ENCODE results near the gene ASCL1.

DNA sequence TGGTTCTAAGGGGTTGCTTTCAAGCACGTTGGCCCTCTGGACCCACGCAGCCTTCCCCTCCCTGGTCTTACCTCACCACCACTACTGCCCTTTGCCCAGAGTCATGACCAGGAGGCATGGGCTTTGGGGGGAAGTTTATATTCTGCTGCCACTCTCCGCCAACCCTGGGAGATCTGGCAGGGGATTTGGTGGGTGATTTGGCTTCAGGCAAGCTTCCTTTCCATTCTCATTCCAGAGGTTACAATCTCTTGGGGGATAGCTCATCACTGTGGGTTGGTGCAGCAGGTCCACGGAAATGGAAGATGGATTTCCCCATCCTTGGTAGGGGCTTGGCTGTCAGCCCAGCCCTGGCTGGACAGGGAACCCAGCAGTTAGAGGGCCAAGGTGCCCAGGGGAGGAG lies 46.7 kb upstream of the ASCL1 start:
- TF ChIP-seq CEBPB (IDR thresholded peaks at IDR 0.05) (no peak), RAD21 (IDR thresholded peaks at IDR 0.05; ENCODE audit: low read depth) (no peak), CREB1 (IDR thresholded peaks at IDR 0.05; ENCODE audit: low read depth) (no peak), FOXM1 (IDR thresholded peaks at IDR 0.05; ENCODE audit: borderline replicate concordance, low read depth) (no peak), NFIC (IDR thresholded peaks at IDR 0.05) (no peak), EP300 (IDR thresholded peaks at IDR 0.05; ENCODE audit: borderline replicate concordance) (no peak), EGR1 (IDR thresholded peaks at IDR 0.05) (no peak), TAF1 (IDR thresholded peaks at IDR 0.05; ENCODE audit: low read depth) (no peak)
- TF ChIP-seq, protein P1, sequence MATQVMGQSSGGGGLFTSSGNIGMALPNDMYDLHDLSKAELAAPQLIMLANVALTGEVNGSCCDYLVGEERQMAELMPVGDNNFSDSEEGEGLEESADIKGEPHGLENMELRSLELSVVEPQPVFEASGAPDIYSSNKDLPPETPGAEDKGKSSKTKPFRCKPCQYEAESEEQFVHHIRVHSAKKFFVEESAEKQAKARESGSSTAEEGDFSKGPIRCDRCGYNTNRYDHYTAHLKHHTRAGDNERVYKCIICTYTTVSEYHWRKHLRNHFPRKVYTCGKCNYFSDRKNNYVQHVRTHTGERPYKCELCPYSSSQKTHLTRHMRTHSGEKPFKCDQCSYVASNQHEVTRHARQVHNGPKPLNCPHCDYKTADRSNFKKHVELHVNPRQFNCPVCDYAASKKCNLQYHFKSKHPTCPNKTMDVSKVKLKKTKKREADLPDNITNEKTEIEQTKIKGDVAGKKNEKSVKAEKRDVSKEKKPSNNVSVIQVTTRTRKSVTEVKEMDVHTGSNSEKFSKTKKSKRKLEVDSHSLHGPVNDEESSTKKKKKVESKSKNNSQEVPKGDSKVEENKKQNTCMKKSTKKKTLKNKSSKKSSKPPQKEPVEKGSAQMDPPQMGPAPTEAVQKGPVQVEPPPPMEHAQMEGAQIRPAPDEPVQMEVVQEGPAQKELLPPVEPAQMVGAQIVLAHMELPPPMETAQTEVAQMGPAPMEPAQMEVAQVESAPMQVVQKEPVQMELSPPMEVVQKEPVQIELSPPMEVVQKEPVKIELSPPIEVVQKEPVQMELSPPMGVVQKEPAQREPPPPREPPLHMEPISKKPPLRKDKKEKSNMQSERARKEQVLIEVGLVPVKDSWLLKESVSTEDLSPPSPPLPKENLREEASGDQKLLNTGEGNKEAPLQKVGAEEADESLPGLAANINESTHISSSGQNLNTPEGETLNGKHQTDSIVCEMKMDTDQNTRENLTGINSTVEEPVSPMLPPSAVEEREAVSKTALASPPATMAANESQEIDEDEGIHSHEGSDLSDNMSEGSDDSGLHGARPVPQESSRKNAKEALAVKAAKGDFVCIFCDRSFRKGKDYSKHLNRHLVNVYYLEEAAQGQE (IDR thresholded peaks at IDR 0.05; ENCODE audit: low read depth) = no peak
